A549 (cell line): Measurements from ENCODE around the gene RET.

Source experiments
- JUN ChIP-seq, 2 experiments: fragments of >200 bp; sonication (Bioruptor Twin); formaldehyde crosslinking; IDR thresholded peaks; 2 replicates in 1 of 2; 3 replicates in 1 of 2; pipeline ENCODE4 v1.6.1; 2016 to 2017
- JUNB ChIP-seq: fragments of >200 bp; sonication (Bioruptor Twin); formaldehyde crosslinking; IDR thresholded peaks from 2 replicates; pipeline ENCODE4 v1.6.1; 2016
- KDM5A ChIP-seq: fragments of 200-600 bp; sonication (generic); IDR thresholded peaks from 2 replicates; pipeline ENCODE4 v1.6.1; 2016; ENCODE audit warnings: antibody characterized with exemption, mild to moderate bottlenecking
- RFX5 ChIP-seq: fragments of 450-650 bp; IDR thresholded peaks from 2 replicates; pipeline ENCODE4 v1.7.1; 2014; ENCODE audit warnings: antibody characterized with exemption, mild to moderate bottlenecking, moderate library complexity
- TF ChIP-seq, protein P1 (sequence below): fragments of >200 bp; sonication (Bioruptor Twin); formaldehyde crosslinking; IDR thresholded peaks from 3 replicates; pipeline ENCODE4 v1.5.1; 2016

GRCh38 chr10:43041422-43042342, 35.2 kb upstream of the RET start:
- TF ChIP-seq, protein P1, sequence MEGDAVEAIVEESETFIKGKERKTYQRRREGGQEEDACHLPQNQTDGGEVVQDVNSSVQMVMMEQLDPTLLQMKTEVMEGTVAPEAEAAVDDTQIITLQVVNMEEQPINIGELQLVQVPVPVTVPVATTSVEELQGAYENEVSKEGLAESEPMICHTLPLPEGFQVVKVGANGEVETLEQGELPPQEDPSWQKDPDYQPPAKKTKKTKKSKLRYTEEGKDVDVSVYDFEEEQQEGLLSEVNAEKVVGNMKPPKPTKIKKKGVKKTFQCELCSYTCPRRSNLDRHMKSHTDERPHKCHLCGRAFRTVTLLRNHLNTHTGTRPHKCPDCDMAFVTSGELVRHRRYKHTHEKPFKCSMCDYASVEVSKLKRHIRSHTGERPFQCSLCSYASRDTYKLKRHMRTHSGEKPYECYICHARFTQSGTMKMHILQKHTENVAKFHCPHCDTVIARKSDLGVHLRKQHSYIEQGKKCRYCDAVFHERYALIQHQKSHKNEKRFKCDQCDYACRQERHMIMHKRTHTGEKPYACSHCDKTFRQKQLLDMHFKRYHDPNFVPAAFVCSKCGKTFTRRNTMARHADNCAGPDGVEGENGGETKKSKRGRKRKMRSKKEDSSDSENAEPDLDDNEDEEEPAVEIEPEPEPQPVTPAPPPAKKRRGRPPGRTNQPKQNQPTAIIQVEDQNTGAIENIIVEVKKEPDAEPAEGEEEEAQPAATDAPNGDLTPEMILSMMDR, result no peak
- TF ChIP-seq RFX5, result no peak
- no peak for TF ChIP-seq JUN (IDR thresholded peaks at IDR 0.05)
- TF ChIP-seq KDM5A, result no peak
- TF ChIP-seq JUNB, result no peak
